ENCODE data around the gene FAM20A. TPM values are rescaled to one million over a fixed set of nuclear protein-coding genes. Genes with fewer than 3 reads are reported as not detected.
A peak's percentile ranks its signal among the peaks of the same experiment; 100 is the strongest.

FAM20A gene
- total and polyA plus RNA-seq, 9 of the 15 experiments (the other 6 are each of a cell fraction or from before 2014, with no cell fraction given) = 0.07 TPM; not detected in 8

DNA sequence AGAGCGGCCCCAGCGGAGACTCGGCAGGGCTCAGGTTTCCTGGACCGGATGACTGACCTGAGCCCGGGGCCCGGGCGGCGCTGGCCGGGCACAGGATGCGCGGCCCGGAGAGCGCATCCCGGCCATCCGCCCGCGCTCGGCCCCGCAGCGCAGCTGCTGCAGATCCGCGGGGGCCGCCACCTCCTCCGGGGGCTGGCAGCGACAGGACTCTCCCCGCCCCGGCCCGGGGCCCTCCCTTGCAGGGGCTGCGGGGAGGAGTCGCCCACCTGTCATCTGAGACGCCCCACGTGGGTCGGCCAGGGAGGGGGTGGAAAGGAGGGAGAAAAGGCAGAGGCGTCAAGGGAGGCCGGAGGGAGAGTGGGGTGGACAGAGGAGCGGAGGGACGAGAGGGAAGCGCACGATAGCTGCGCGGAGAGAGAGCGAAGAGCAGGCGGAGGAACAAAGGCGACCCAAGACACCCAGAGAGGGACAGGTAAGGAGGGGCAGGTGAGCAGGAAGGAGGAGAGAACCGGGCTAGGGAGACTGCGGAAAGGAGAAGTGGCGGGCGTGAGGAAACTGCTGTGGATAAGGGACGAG lies 89.4 kb downstream of the FAM20A start:
- intact Hi-C loops (cut with micrococcal nuclease) = no loop called here
- CTCF ChIA-PET (ENCODE audit: low intra/inter-chr PET ratio) = interaction anchor here (0.6 kb wide), 1 partner anchor 52 kb away, joined by 3 read pairs; no protein-coding TSS in a partner anchor
- TF ChIP-seq KDM5B (IDR thresholded peaks at IDR 0.05; ENCODE audit: insufficient replicate concordance, low read depth, low read length) (peak; percentile 16), EHMT2 (IDR thresholded peaks at IDR 0.05) (no peak), TCF7 (IDR thresholded peaks at IDR 0.05; ENCODE audit: borderline replicate concordance) (no peak), ZNF263 (CRISPR knock-in tag; IDR thresholded peaks at IDR 0.05; ENCODE audit: borderline replicate concordance) (0 out of 2 replicates have a peak, but pooled peaks have one; percentile 15), USF2 (CRISPR knock-in tag; IDR thresholded peaks at IDR 0.05) (peak; percentile 77), SNIP1 (IDR thresholded peaks at IDR 0.05; ENCODE audit: low read depth) (peak; percentile 58; the same call in 1 of the 2 replicates), HMGN3 (IDR thresholded peaks at IDR 0.05; ENCODE audit: borderline replicate concordance, extremely low read depth, insufficient read length, low read depth, low read length) (peak; percentile 70), ARID2 (IDR thresholded peaks at IDR 0.05) (peak; percentile 56; the same call in 1 of the 2 replicates), ZNF165 (CRISPR knock-in tag; IDR thresholded peaks at IDR 0.05; ENCODE audit: borderline replicate concordance) (no peak), TGIF2 (CRISPR knock-in tag; IDR thresholded peaks at IDR 0.05) (peak; percentile 87; the same call in 1 of the 2 replicates), ZFX (CRISPR knock-in tag; IDR thresholded peaks at IDR 0.05) (peak; percentile 41; the same call in 1 of the 2 replicates), CC2D1A (IDR thresholded peaks at IDR 0.05) (peak; percentile 45; the same call in 1 of the 2 replicates)
- TF ChIP-seq, protein P1, sequence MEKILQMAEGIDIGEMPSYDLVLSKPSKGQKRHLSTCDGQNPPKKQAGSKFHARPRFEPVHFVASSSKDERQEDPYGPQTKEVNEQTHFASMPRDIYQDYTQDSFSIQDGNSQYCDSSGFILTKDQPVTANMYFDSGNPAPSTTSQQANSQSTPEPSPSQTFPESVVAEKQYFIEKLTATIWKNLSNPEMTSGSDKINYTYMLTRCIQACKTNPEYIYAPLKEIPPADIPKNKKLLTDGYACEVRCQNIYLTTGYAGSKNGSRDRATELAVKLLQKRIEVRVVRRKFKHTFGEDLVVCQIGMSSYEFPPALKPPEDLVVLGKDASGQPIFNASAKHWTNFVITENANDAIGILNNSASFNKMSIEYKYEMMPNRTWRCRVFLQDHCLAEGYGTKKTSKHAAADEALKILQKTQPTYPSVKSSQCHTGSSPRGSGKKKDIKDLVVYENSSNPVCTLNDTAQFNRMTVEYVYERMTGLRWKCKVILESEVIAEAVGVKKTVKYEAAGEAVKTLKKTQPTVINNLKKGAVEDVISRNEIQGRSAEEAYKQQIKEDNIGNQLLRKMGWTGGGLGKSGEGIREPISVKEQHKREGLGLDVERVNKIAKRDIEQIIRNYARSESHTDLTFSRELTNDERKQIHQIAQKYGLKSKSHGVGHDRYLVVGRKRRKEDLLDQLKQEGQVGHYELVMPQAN (IDR thresholded peaks at IDR 0.05; ENCODE audit: borderline replicate concordance) = peak; percentile 95

More for the DNA sequence above, 89.4 kb downstream of the FAM20A start:
- no peaks in the 10 kb centered on the region for H4K20me1 ChIP-seq (replicated peaks; ENCODE audit: control insufficient read depth, insufficient read depth, low read length)
- POLR2A ChIA-PET = interaction anchor here (0.6 to 1.2 kb wide), 8 partner anchors 9 to 75 kb away, joined by 3 to 5 read pairs (median 3); no protein-coding TSS in a partner anchor
- no peaks in the 10 kb centered on the region for H3K9me1 ChIP-seq (ENCODE audit: control insufficient read depth, insufficient read depth, low read length)
- peaks cover 33% of the 10 kb centered on the region for H3K79me2 ChIP-seq (ENCODE audit: control insufficient read depth, insufficient read depth, low read length)
- peak overlapping the region; percentile 92 for H3K9ac ChIP-seq (ENCODE audit: insufficient read depth in 1 of 2, low read depth in 2 of 2, low read length in 2 of 2)
- H2AFZ ChIP-seq (ENCODE audit: low read depth, low read length) = peak overlapping the region; percentile 100
- H3K36me3 ChIP-seq (ENCODE audit: control insufficient read depth, insufficient read depth, low read length) = peaks cover 21% of the 10 kb centered on the region
- H3K9me3 ChIP-seq (replicated peaks; ENCODE audit: control insufficient read depth, insufficient read depth, low read depth, low read length) = no peaks in the 10 kb centered on the region
- no peaks in the 10 kb centered on the region for H3K27me3 ChIP-seq (ENCODE audit: control insufficient read depth in 2 of 2, insufficient read depth in 2 of 2, low read length in 2 of 2)
- peak overlapping the region; percentile 81 for H3K4me3 ChIP-seq
- DNase-seq (ENCODE audit: extremely low read depth in 1 of 4, low spot score in 3 of 4) (peak; percentile 62 to 81 (median 76)), FAIRE-seq (no peak), ATAC-seq (peak; percentile 69)
- BruUV-seq (replicated peaks) = no TSS peak
- in situ Hi-C loops (cut with MboI) = no loop called here
- WGBS (ENCODE audit: insufficient coverage, low coverage, missing lambda C conversion rate) = 0% methylated on average over 15 of the region's 49 CpGs
- peaks cover 0 to 7% of the 10 kb centered on the region in 2 experiments; a peak in 4 of 5 replicates for H3K4me1 ChIP-seq (replicated peaks in 1 of 2; ENCODE audit: control insufficient read depth in 2 of 2, insufficient read depth in 2 of 2, low read length in 2 of 2)
- peak overlapping the region; percentile 94 for H3K27ac ChIP-seq (ENCODE audit: extremely low read depth, low read depth, low read length)
- H3K4me2 ChIP-seq (ENCODE audit: insufficient read depth, low read length) = peak overlapping the region; percentile 99

Data from K562 (cell line).